BLaER1 (cell line): ENCODE results near the gene KPNA2.
"Not testable (repeated sequence)": the region's sequence is repeated elsewhere in the genome, so short reads cannot be mapped to it uniquely, and the experiment has no call there.

Experiments used
- H3K27ac ChIP-seq: shearing (Covaris generic); formaldehyde crosslinking; 2 replicates; pipeline ENCODE4 v1.8.1; 2022
- H3K27me3 ChIP-seq: shearing (Covaris generic); formaldehyde crosslinking; 2 replicates; pipeline ENCODE4 v1.8.1; 2022
- H3K36me3 ChIP-seq: shearing (Covaris generic); formaldehyde crosslinking; 2 replicates; pipeline ENCODE4 v1.8.1; 2022
- H3K4me1 ChIP-seq: shearing (Covaris generic); formaldehyde crosslinking; 2 replicates; pipeline ENCODE4 v1.8.1; 2022
- H3K4me2 ChIP-seq: shearing (Covaris generic); formaldehyde crosslinking; 2 replicates; pipeline ENCODE4 v1.8.1; 2022
- H3K4me3 ChIP-seq: shearing (Covaris generic); formaldehyde crosslinking; 2 replicates; pipeline ENCODE4 v1.8.1; 2022
- H3K9ac ChIP-seq: shearing (Covaris generic); formaldehyde crosslinking; 2 replicates; pipeline ENCODE4 v1.8.1; 2022
- H3K9me3 ChIP-seq: shearing (Covaris generic); formaldehyde crosslinking; 2 replicates; pipeline ENCODE4 v1.8.1; 2022
- H4K20me1 ChIP-seq: shearing (Covaris generic); formaldehyde crosslinking; 2 replicates; pipeline ENCODE4 v1.8.1; 2022
- Cebpa-rat ChIP-seq: shearing (Covaris generic); IDR thresholded peaks from 2 replicates; pipeline ENCODE4 v1.8.1; 2022

KPNA2 gene

DNA sequence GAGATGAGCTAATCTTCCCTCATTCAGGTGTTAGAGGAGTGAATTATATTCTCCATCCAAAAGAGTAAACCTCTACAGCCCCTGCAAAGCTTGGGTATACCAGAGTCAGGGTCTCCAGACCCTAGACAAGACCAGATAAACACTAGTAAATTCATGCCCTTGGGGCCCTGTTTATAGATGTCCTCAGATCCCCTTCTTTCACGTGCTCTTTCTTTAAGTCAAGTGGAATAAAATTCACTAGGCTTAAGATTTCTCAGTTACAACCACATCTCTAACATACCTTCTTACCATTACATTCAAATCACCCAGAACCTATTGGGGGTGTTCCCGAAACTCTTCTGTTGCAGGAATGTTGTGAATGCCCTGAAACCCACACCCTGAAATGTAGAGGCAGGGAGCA is 37.1 kb upstream of the KPNA2 start:
- Histone ChIP-seq H3K4me2 (no peak overlapping the region), H3K27ac (no peak overlapping the region), H3K4me3 (no peak overlapping the region), H3K9ac (no peak overlapping the region), H3K9me3 (peaks cover 5% of the 10 kb centered on the region; the same call in 1 of the 2 replicates), H3K4me1 (peaks cover 16% of the 10 kb centered on the region), H3K36me3 (no peaks in the 10 kb centered on the region), H4K20me1 (peaks cover 19% of the 10 kb centered on the region), H3K27me3 (peaks cover 54% of the 10 kb centered on the region)
- no peak for TF ChIP-seq Cebpa-rat

DNA sequence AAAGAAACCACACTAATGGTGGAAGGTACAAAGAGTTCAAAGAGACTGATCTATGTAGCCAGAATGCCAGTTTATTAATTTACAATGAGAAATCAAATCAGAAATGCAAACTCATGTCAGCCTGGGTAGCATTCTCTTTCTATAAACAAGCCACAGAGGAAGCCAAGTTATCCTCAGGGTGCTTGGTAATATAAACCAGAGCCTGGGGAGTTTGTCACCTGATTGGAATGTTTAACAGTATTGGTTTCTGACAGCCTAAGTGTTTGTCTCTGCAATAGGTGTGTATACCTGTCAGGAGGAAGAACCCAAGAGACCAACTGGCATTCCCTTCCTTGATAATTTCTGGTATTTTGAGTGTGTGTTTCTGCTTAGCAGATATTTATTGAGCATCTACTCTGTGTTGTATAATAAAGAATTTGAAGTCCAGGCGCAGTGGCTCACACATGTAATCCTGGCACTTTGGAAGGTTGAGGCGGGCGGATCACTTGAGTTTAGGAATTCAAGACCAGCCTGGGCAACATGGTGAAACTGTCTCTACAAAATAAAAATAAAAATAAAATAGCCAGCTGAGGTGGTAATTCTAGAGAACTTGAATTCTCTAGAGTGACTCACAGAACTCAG is 36.1 kb upstream of the KPNA2 start:
- Histone ChIP-seq H3K4me1 (peaks cover 12% of the 10 kb centered on the region), H3K27me3 (peaks cover 45% of the 10 kb centered on the region), H3K9me3 (peaks cover 5% of the 10 kb centered on the region; the same call in 1 of the 2 replicates), H3K4me3 (no peak overlapping the region), H4K20me1 (peaks cover 19% of the 10 kb centered on the region), H3K9ac (no peak overlapping the region), H3K4me2 (no peak overlapping the region), H3K27ac (no peak overlapping the region), H3K36me3 (no peaks in the 10 kb centered on the region)
- TF ChIP-seq Cebpa-rat: no peak

DNA sequence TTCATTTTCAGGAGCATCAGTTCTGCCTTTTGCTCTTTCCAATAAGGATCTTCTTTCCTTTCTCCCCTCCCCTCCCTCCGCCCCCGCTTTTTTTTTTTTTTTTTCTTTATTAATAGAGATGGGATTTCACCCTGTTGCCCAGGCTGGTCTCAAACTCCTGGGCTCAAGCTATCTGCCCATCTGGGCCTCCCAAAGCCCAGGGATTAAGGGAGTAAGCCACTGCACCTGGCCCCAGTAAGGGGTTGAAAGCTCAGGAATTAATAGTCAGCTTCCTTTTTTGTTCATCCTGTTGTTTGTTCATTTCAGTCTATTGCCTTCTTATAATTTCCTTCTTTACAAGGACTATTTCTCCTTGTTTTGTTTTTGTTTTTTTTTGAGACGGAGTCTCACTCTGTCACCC is 31.3 kb upstream of the KPNA2 start:
- H3K27me3 ChIP-seq: no peaks in the 10 kb centered on the region
- no peaks in the 10 kb centered on the region for H4K20me1 ChIP-seq
- H3K27ac ChIP-seq: no peak overlapping the region

DNA sequence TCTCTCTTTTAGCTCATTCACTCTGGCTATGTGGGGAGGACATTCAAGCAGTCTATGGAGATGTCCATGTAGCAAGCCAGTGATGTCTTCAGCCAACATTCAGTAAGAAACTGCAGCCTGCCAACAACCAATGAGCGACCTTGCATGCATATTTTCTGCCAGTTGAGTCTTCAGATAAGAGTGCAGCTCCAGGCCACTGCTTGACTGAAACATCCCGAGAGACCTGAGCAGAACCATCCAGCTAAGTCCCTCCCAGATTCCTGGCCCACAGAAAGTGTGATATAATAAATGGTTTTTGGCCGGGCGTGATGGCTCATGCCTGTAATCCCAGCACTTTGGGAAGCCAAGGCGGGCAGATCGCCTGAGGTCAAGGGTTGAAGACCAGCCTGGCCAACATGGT is 28.7 kb upstream of the KPNA2 start:
- no peak overlapping the region for H3K9ac ChIP-seq

More for the DNA sequence above, 31.3 kb upstream of the KPNA2 start:
- no peaks in the 10 kb centered on the region for H3K4me1 ChIP-seq
- no peak overlapping the region for H3K9ac ChIP-seq
- peaks cover 5% of the 10 kb centered on the region; the same call in 1 of the 2 replicates for H3K9me3 ChIP-seq
- no peak overlapping the region for H3K4me3 ChIP-seq
- TF ChIP-seq Cebpa-rat: no peak
- no peaks in the 10 kb centered on the region for H3K36me3 ChIP-seq
- H3K4me2 ChIP-seq: no peak overlapping the region

DNA sequence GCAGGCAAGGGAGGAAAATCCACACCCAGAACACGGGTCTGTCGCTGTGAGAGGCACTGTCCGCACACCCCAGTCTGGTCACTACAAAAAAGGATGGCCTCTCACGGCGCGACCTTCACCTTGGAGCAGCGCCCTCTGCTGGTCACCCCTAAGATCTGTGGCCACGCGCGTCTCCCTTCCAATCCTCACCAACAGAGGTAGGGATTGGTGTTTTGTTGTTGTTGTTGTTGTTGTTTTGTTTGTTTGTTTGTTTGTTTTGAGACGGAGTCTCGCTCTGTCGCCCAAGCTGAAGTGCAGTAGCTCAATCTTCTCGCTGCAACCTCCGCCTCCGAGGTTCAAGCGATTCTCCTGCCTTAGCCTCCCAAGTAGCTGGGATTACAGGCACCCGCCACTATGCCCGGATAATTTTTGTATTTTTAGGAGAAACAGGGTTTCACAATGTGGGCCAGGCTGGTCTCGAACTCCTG is 24.3 kb upstream of the KPNA2 start:
- Histone ChIP-seq H4K20me1 (no peaks in the 10 kb centered on the region), H3K27me3 (no peaks in the 10 kb centered on the region), H3K4me3 (peak overlapping the region; percentile 48; the same call in 1 of the 2 replicates), H3K36me3 (no peaks in the 10 kb centered on the region), H3K9ac (no peak overlapping the region), H3K4me1 (no peaks in the 10 kb centered on the region), H3K9me3 (no peaks in the 10 kb centered on the region), H3K4me2 (0 out of 2 replicates have a peak overlapping the region, but pooled peaks have one; percentile 34), H3K27ac (no peak overlapping the region)
- no peak for TF ChIP-seq Cebpa-rat

More for the DNA sequence above, 28.7 kb upstream of the KPNA2 start:
- Histone ChIP-seq H3K27ac (no peak overlapping the region), H3K36me3 (no peaks in the 10 kb centered on the region), H3K9me3 (peaks cover 5% of the 10 kb centered on the region; the same call in 1 of the 2 replicates), H4K20me1 (no peaks in the 10 kb centered on the region), H3K27me3 (no peaks in the 10 kb centered on the region), H3K4me2 (no peak overlapping the region), H3K4me1 (no peaks in the 10 kb centered on the region), H3K4me3 (no peak overlapping the region)
- no peak for TF ChIP-seq Cebpa-rat

DNA sequence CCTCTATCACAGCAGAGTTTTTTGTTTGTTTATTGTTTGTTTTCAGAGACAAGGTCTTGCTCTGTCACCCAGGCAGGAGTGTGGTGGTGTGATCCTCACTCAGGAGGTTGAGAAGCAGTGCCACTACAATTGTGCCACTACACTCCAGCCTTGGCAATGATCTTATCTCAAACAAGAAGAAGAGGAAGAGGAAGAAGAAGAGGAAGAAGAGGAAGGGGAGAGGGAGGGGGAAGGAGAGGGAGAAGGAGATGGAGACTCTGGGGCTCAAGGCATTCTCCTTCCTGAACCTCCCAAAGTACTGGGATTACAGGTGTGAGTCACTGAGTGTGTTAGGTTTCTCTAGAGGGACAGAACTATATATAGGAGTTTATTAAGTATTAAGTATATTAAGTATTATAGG is 22.1 kb upstream of the KPNA2 start:
- Histone ChIP-seq H3K4me3 (no peak overlapping the region), H3K27ac (no peak overlapping the region), H3K9me3 (no peaks in the 10 kb centered on the region), H4K20me1 (no peaks in the 10 kb centered on the region), H3K36me3 (no peaks in the 10 kb centered on the region), H3K4me1 (no peaks in the 10 kb centered on the region), H3K9ac (no peak overlapping the region), H3K4me2 (no peak overlapping the region), H3K27me3 (no peaks in the 10 kb centered on the region)
- no peak for TF ChIP-seq Cebpa-rat

DNA sequence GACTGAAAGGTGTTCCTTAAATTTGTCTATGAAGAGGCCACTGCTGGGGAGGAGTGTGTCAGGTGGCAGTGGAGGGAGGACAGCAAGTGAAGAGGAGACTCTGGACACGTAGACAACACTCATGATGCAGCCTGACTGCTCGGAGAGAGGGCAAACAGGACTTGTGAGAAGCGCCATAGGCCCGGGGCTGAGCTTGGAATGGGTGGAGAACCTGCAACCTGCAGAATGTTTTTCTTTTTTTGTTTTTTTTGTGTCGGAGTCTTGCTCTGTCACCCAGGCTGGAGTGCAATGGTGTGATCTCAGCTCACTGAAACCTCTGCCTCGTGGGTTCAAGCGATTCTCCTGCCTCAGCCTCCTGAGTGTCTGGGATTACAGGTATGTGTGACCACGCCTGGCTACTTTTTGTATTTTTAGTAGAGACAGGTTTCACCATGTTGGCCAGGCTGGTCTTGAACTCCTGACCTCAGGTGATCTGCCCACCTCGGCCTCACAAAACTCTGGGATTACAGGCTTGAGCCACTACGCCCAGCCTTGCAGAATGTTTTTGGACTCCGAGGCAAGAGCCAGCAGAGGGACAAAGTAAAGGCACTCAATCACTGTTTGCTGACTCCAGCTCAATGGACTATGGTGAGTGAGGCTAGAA is 20.3 kb upstream of the KPNA2 start:
- no peak overlapping the region for H3K4me3 ChIP-seq
- no peaks in the 10 kb centered on the region for H3K36me3 ChIP-seq
- no peak for TF ChIP-seq Cebpa-rat
- H3K9ac ChIP-seq: no peak overlapping the region
- H3K27ac ChIP-seq: no peak overlapping the region
- H3K27me3 ChIP-seq: no peaks in the 10 kb centered on the region
- H4K20me1 ChIP-seq: no peaks in the 10 kb centered on the region
- no peak overlapping the region for H3K4me2 ChIP-seq
- 0 out of 2 replicates have a peak, but pooled peaks cover 5% of the 10 kb centered on the region for H3K4me1 ChIP-seq
- no peaks in the 10 kb centered on the region for H3K9me3 ChIP-seq

DNA sequence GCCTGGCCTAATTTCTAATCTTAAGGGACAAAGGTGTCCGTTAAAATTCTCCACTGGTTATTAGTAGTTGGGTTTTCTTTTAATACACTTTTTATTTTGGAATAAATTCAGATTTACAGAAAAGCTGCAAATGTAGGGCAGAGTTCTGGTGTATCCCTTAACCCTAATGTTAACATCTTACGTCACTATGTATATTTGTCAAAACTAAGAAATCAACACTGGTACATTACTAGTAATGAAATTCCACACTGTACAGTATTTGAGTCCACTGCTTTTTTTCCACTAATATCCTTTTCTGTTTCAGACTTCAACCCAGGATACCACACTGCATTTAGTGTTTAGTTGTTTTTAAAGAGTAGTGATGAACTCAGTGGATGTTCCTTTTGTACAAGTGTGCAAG is 18.7 kb upstream of the KPNA2 start:
- H3K9ac ChIP-seq: no peak overlapping the region
- H3K4me1 ChIP-seq: peaks cover 15% of the 10 kb centered on the region
- TF ChIP-seq Cebpa-rat: no peak
- H3K27me3 ChIP-seq: no peaks in the 10 kb centered on the region
- H3K27ac ChIP-seq: no peak overlapping the region
- no peak overlapping the region for H3K4me3 ChIP-seq
- no peak overlapping the region for H3K4me2 ChIP-seq
- H3K36me3 ChIP-seq: no peaks in the 10 kb centered on the region
- H3K9me3 ChIP-seq: no peaks in the 10 kb centered on the region
- H4K20me1 ChIP-seq: no peaks in the 10 kb centered on the region

DNA sequence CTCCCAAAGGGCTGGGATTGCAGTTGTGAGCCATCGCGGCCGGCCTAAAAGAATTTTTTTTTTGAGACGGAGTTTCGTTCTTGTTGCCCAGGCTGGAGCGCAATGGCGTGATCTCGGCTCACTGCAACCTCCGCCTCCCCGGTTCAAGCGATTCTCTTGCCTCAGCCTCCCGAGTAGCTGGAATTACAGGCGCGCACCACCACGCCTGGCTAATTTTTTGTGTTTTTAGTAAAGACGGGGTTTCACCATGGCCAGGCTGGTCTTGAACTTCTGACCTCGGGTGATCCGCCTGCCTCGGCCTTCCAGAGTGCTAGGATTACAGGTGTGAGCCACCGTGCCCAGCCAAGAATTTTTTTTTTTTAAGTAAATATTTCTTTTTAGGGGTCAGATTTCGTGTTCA is 17.0 kb upstream of the KPNA2 start:
- H4K20me1 ChIP-seq, H3K27ac ChIP-seq, H3K27me3 ChIP-seq, H3K9ac ChIP-seq, H3K4me3 ChIP-seq, H3K9me3 ChIP-seq, H3K36me3 ChIP-seq, H3K4me2 ChIP-seq: not testable (repeated sequence)
- H3K4me1 ChIP-seq: peaks cover 15% of the 10 kb centered on the region

DNA sequence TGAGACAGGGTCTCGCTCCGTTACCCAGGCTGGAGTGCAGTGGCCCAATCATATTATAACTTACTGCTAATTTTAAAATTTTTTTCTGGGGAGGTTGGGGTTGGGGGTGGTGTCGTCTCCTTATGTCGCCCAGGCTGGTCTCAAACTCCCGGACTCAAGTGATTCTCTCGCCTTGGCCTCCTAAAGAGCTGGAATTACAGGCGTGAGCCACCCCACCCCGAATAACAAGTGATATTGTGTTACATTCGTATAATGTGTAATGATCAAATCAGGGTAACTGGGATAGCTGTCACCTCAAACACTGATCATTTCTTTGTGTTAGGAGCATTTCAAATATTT is 16.2 kb upstream of the KPNA2 start:
- Histone ChIP-seq H3K4me1 (peaks cover 15% of the 10 kb centered on the region), H3K36me3 (no peaks in the 10 kb centered on the region), H3K4me3 (peak overlapping the region; percentile 70), H3K9me3 (no peaks in the 10 kb centered on the region), H3K27ac (no peak overlapping the region), H3K9ac (no peak overlapping the region), H4K20me1 (no peaks in the 10 kb centered on the region), H3K4me2 (peak overlapping the region; percentile 81), H3K27me3 (no peaks in the 10 kb centered on the region)
- no peak for TF ChIP-seq Cebpa-rat
